Neural cell (in vitro differentiated cells): ENCODE results near the gene CST4.

Experiments used
- EP300 ChIP-seq: fragments of 450-650 bp; conservative IDR thresholded peaks from 2 replicates; pipeline ENCODE4 v1.6.1; 2014; ENCODE audit warnings: antibody characterized with exemption, mild to moderate bottlenecking, moderate library complexity; ENCODE audit not compliant: poor library complexity, severe bottlenecking
- POLR2AphosphoS5 ChIP-seq: IDR thresholded peaks from 2 replicates; pipeline ENCODE4 v1.6.1; 2012
- SMC3 ChIP-seq: fragments of 450-650 bp; conservative IDR thresholded peaks from 2 replicates; pipeline ENCODE4 v1.6.1; 2014; ENCODE audit warnings: antibody characterized with exemption, mild to moderate bottlenecking, moderate library complexity; ENCODE audit not compliant: poor library complexity
- TAF1 ChIP-seq: IDR thresholded peaks from 2 replicates; pipeline ENCODE4 v1.6.1; 2012; ENCODE audit warnings: low read depth
- TF ChIP-seq, protein P1 (sequence below): fragments of 450-650 bp; IDR thresholded peaks from 2 replicates; pipeline ENCODE4 v1.5.1; 2014; ENCODE audit warnings: antibody characterized with exemption, mild to moderate bottlenecking, moderate library complexity; ENCODE audit not compliant: poor library complexity, severe bottlenecking

- TF ChIP-seq, protein P1, sequence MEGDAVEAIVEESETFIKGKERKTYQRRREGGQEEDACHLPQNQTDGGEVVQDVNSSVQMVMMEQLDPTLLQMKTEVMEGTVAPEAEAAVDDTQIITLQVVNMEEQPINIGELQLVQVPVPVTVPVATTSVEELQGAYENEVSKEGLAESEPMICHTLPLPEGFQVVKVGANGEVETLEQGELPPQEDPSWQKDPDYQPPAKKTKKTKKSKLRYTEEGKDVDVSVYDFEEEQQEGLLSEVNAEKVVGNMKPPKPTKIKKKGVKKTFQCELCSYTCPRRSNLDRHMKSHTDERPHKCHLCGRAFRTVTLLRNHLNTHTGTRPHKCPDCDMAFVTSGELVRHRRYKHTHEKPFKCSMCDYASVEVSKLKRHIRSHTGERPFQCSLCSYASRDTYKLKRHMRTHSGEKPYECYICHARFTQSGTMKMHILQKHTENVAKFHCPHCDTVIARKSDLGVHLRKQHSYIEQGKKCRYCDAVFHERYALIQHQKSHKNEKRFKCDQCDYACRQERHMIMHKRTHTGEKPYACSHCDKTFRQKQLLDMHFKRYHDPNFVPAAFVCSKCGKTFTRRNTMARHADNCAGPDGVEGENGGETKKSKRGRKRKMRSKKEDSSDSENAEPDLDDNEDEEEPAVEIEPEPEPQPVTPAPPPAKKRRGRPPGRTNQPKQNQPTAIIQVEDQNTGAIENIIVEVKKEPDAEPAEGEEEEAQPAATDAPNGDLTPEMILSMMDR, result no peak
- TF ChIP-seq POLR2AphosphoS5 (no peak), TAF1 (no peak), SMC3 (no peak), EP300 (no peak)
Observed at GRCh38 chr20:23658336-23658735, 30.5 kb downstream of the CST4 start.
